Measurements from ENCODE around the gene ZNF619. TPM values are rescaled to one million over a fixed set of nuclear protein-coding genes. Genes with fewer than 3 reads are reported as not detected.
A peak's percentile ranks its signal among the peaks of the same experiment; 100 is the strongest.

Gene ZNF619
- total RNA-seq, 1 donor from 2014 or later, result 6.8 TPM

- Histone ChIP-seq H3K9me3 (no peaks in the 10 kb centered on the region), H3K4me1 (peaks cover 10% of the 10 kb centered on the region), H3K27ac (peak overlapping the region; percentile 96), H3K36me3 (peaks cover 8% of the 10 kb centered on the region), H3K27me3 (no peaks in the 10 kb centered on the region), H3K4me3 (peak overlapping the region; percentile 76)
- DNase-seq (no peak), ATAC-seq (no peak)
- intact Hi-C loops (cut with DNase I), result no loop called here
- no peak for TF ChIP-seq CTCF (IDR thresholded peaks at IDR 0.05)
Observed at GRCh38 chr3:40523781-40524180, 46.9 kb downstream of the ZNF619 start.

- Histone ChIP-seq H3K4me3 (peak overlapping the region; percentile 76), H3K36me3 (peaks cover 8% of the 10 kb centered on the region), H3K4me1 (peaks cover 10% of the 10 kb centered on the region), H3K27me3 (no peaks in the 10 kb centered on the region), H3K9me3 (no peaks in the 10 kb centered on the region), H3K27ac (peak overlapping the region; percentile 96)
- TF ChIP-seq CTCF (IDR thresholded peaks at IDR 0.05), result no peak
- ATAC-seq, result no peak
- intact Hi-C loops (cut with DNase I), result no loop called here
- no peak for DNase-seq
Observed at GRCh38 chr3:40524222-40524567, 47.3 kb downstream of the ZNF619 start.

- Histone ChIP-seq H3K27ac (peak within 1 kb of the TSS; percentile 96), H3K4me3 (peak within 1 kb of the TSS; percentile 76), H3K4me1 (peaks cover 10% of the 10 kb centered on the region), H3K36me3 (peaks cover 9% of the 10 kb centered on the region), H3K9me3 (no peaks in the 10 kb centered on the region), H3K27me3 (no peaks in the 10 kb centered on the region)
- intact Hi-C loops (cut with DNase I), result no loop called here
- no peak for TF ChIP-seq CTCF (IDR thresholded peaks at IDR 0.05)
- ATAC-seq, result peak; percentile 100
- DNase-seq, result peak; percentile 96
Observed at GRCh38 chr3:40524568-40525285, 47.8 kb downstream of the ZNF619 start, which contains the start of gene ZNF621. TSS of gene ZNF621 (plus strand) at chr3:40524960. CDS start at chr3:40525841, 881 bp downstream.

- H3K36me3 ChIP-seq, result peaks cover 46% of the 10 kb centered on the region
- peaks cover 10% of the 10 kb centered on the region for H3K4me1 ChIP-seq
- intact Hi-C loops (cut with DNase I), result no loop called here
- H3K27ac ChIP-seq, result no peak overlapping the region
- H3K9me3 ChIP-seq, result no peaks in the 10 kb centered on the region
- DNase-seq, result no peak
- no peak for ATAC-seq
- H3K4me3 ChIP-seq, result no peak overlapping the region
- no peaks in the 10 kb centered on the region for H3K27me3 ChIP-seq
- TF ChIP-seq CTCF (IDR thresholded peaks at IDR 0.05), result no peak
Observed at GRCh38 chr3:40528426-40528825, 51.5 kb downstream of the ZNF619 start.

- TF ChIP-seq CTCF (IDR thresholded peaks at IDR 0.05), result no peak
- H3K36me3 ChIP-seq, result peaks cover 59% of the 10 kb centered on the region
- H3K27ac ChIP-seq, result no peak overlapping the region
- DNase-seq (no peak), ATAC-seq (no peak)
- H3K4me3 ChIP-seq, result no peak overlapping the region
- H3K27me3 ChIP-seq, result no peaks in the 10 kb centered on the region
- intact Hi-C loops (cut with DNase I), result no loop called here
- H3K9me3 ChIP-seq, result no peaks in the 10 kb centered on the region
- no peaks in the 10 kb centered on the region for H3K4me1 ChIP-seq
Observed at GRCh38 chr3:40532252-40532651, 55.3 kb downstream of the ZNF619 start.
